ENCODE results near the gene CAPZB. TPM values are rescaled to one million over a fixed set of nuclear protein-coding genes. Genes with fewer than 3 reads are reported as not detected.

The CAPZB gene
- total RNA-seq, 2 experiments from 2014 or later, result 335 to 340 TPM

DNA sequence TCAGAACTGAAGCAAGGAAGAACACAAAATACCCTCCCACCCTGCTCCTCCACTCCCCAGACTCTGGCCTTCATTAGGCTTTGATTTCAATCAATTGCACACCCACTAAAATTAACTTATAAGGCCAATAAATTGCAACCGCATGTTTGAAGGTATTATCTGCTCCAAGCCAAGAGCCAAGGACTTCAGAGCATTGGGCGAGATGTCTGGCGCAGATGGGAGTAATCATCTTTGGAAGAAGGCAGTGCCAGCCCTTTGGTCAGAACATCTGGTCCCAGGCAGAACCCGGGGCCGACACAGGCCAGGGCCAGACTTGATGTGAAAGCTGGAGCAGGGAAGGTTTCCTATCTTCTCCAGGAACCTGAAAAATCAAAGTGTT lies 113.2 kb downstream of the CAPZB start:
- DNase-seq (no peak), ATAC-seq (no peak)
- POLR2A ChIA-PET, result interaction anchor here (0.5 kb wide), 1 partner anchor 13 kb away, joined by 3 read pairs; no protein-coding TSS in a partner anchor
- H3K27me3 Mint-ChIP-seq, result no peaks in the 10 kb centered on the region
- TF ChIP-seq, protein P1, sequence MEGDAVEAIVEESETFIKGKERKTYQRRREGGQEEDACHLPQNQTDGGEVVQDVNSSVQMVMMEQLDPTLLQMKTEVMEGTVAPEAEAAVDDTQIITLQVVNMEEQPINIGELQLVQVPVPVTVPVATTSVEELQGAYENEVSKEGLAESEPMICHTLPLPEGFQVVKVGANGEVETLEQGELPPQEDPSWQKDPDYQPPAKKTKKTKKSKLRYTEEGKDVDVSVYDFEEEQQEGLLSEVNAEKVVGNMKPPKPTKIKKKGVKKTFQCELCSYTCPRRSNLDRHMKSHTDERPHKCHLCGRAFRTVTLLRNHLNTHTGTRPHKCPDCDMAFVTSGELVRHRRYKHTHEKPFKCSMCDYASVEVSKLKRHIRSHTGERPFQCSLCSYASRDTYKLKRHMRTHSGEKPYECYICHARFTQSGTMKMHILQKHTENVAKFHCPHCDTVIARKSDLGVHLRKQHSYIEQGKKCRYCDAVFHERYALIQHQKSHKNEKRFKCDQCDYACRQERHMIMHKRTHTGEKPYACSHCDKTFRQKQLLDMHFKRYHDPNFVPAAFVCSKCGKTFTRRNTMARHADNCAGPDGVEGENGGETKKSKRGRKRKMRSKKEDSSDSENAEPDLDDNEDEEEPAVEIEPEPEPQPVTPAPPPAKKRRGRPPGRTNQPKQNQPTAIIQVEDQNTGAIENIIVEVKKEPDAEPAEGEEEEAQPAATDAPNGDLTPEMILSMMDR (IDR thresholded peaks at IDR 0.05), result no peak
- H3K4me3 Mint-ChIP-seq, result no peak overlapping the region
- no peaks in the 10 kb centered on the region for H3K9me3 Mint-ChIP-seq
- peaks cover 27% of the 10 kb centered on the region for H3K4me1 Mint-ChIP-seq (ENCODE audit: low read depth)
- intact Hi-C loops (cut with micrococcal nuclease), result no loop called here
- peaks cover 12% of the 10 kb centered on the region for H3K36me3 Mint-ChIP-seq (ENCODE audit: low read depth)
- CTCF ChIA-PET, result interaction anchor here (1.2 to 1.7 kb wide), 2 partner anchors 9 to 210 kb away, joined by 3 to 5 read pairs; no protein-coding TSS in a partner anchor
- no peak overlapping the region for H3K27ac Mint-ChIP-seq

DNA sequence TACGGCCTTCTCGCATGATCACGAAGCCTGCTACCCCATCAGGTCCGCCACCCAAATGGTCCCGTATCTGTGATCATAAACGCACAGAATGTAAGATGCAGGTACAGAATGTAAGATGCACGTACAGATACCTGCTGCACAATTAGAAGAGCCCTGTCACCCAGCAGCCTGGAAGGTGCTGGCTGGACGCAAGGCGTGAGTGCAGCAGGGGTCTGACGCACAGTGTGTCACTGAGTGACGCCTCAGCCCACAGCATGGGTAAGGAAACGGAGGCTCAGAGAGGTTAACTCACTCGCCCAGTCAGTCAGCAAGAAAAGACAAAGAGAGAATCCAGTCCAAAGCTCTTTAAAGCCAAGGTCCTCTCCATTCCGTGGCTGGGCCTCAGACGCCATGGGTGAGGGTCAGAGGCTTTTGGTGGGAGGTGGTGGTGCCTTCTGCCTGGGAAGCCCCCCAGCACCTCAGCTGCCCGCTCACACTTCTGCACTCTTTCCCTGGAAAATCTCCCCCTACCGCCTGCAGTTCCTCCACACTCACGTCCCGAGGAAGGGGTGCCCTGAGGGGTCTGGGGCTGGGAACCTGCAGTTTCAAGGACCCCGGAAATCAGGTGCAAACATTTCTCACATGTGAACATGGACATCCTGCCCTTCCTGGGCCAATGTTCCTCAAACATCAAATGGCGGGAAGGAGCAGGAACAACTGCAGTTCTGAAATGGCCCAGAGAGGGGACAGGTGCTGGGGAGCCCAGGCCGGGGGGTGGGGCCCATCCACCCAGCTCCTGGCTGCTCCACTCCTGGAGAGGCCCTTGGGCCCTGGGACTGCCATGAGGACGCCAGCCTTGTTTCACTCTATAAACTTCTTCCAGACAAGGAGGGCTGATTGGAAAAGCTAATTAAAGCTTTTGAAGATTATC lies 113.9 kb downstream of the CAPZB start:
- TF ChIP-seq, protein P1 (IDR thresholded peaks at IDR 0.05), result no peak
- no peaks in the 10 kb centered on the region for H3K27me3 Mint-ChIP-seq
- peak overlapping the region; percentile 60 for H3K27ac Mint-ChIP-seq
- no peaks in the 10 kb centered on the region for H3K9me3 Mint-ChIP-seq
- ChIA-PET CTCF (interaction anchor here (1.2 to 1.7 kb wide), 2 partner anchors 8 to 210 kb away, joined by 3 to 5 read pairs; no protein-coding TSS in a partner anchor), POLR2A (no interaction called here)
- H3K4me3 Mint-ChIP-seq, result no peak overlapping the region
- peaks cover 6% of the 10 kb centered on the region for H3K36me3 Mint-ChIP-seq (ENCODE audit: low read depth)
- H3K4me1 Mint-ChIP-seq (ENCODE audit: low read depth), result peaks cover 30% of the 10 kb centered on the region
- intact Hi-C loops (cut with micrococcal nuclease), result no loop called here
- DNase-seq (no peak), ATAC-seq (no peak)

- Mint-ChIP-seq H3K27ac (peak overlapping the region; percentile 60), H3K9me3 (no peaks in the 10 kb centered on the region), H3K4me3 (no peak overlapping the region), H3K4me1 (ENCODE audit: low read depth) (peaks cover 29% of the 10 kb centered on the region), H3K36me3 (ENCODE audit: low read depth) (peaks cover 2% of the 10 kb centered on the region), H3K27me3 (no peaks in the 10 kb centered on the region)
- ATAC-seq (no peak), DNase-seq (no peak)
- POLR2A ChIA-PET, result no interaction called here
- intact Hi-C loops (cut with micrococcal nuclease), result no loop called here
- CTCF ChIA-PET, result no interaction called here
- TF ChIP-seq, protein P1 (IDR thresholded peaks at IDR 0.05), result no peak
Observed at GRCh38 chr1:19370453-19371170, 114.7 kb downstream of the CAPZB start.

DNA sequence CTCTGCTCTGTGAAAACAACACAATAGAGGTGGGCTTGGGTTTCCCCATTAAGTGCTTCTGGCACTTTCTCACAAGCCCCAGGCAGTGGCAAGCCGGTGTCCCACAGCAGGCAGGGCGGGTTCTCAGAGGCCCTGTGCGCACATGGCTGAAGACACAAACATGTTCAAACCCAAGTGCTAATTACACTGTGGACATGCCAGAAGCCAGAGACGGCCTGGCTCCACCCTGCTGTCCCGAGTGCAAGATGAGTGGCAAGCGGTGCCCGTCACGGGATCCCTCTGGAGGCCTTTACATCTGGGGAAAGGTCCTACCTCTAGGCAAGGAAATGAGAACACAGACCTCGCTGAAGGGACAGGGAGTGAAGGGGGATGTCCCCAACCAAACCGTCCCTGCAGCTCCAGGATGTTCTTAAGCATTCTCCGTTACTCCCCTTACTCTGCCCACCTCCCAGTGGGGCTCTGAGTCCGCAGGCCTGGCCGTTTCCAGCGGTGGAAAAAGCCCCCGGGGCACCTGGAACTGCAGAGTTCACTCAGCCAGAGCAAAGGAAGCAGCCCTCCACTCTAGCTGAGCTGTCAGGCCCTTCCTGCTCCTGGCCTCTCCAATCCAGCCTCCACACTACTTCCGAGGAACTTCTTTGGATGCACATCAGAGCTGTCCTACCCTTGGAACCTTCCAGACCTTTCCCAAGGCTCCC lies 115.8 kb downstream of the CAPZB start:
- CTCF ChIA-PET, result interaction anchor here (1.0 to 1.1 kb wide), 2 partner anchors 21 to 284 kb away, joined by 3 to 4 read pairs; no protein-coding TSS in a partner anchor
- POLR2A ChIA-PET, result no interaction called here
- Mint-ChIP-seq H3K9me3 (no peaks in the 10 kb centered on the region), H3K4me1 (ENCODE audit: low read depth) (peaks cover 29% of the 10 kb centered on the region), H3K4me3 (no peak overlapping the region), H3K27ac (peak overlapping the region; percentile 3), H3K27me3 (no peaks in the 10 kb centered on the region), H3K36me3 (ENCODE audit: low read depth) (no peaks in the 10 kb centered on the region)
- ATAC-seq (no peak), DNase-seq (no peak)
- intact Hi-C loops (cut with micrococcal nuclease), result no loop called here
- TF ChIP-seq, protein P1 (IDR thresholded peaks at IDR 0.05), result no peak

Data from activated CD8-positive, alpha-beta T cell treated with anti-CD3 and anti-CD28 coated beads for 36 hours (primary cell).